CD14-positive monocyte (primary cell): Measurements from ENCODE around the gene RIT2. TPM values are rescaled to one million over a fixed set of nuclear protein-coding genes. Genes with fewer than 3 reads are reported as not detected.

Experiments
- DNase-seq, 3 donors: peaks; one replicate each; pipeline ENCODE4 v3.0.0-alpha.2; 2011 to 2022
- H2AFZ ChIP-seq: 2 replicates; pipeline ENCODE4 v1.6.0; 2012; ENCODE audit warnings: mild to moderate bottlenecking, low read depth, low read length, inconsistent platforms; ENCODE audit not compliant: insufficient read depth, poor library complexity, severe bottlenecking
- H3K27ac ChIP-seq, 2 donors: 1 replicate in 1 of 2; 2 replicates in 1 of 2; pipeline ENCODE4 v1.5.1; 2012 to 2013; ENCODE audit warnings: low read length in 2 of 2, control low read depth in 1 of 2, inconsistent platforms in 1 of 2, low read depth in 1 of 2, mild to moderate bottlenecking in 1 of 2
- H3K27me3 ChIP-seq, 2 donors: one replicate each; pipeline versions ENCODE4 v1.6.0 to v1.6.1; 2011 to 2013; ENCODE audit warnings: low read length in 2 of 2; ENCODE audit not compliant: control insufficient read depth in 2 of 2, insufficient read depth in 2 of 2
- H3K36me3 ChIP-seq, 2 donors: replicated peaks in 1 of 2; 1 replicate in 1 of 2; 2 replicates in 1 of 2; pipeline versions ENCODE4 v1.5.1 to v1.6.1; 2012 to 2013; ENCODE audit warnings: low read length in 2 of 2, control low read depth in 1 of 2, inconsistent platforms in 1 of 2, mild to moderate bottlenecking in 1 of 2; ENCODE audit not compliant: insufficient read depth in 2 of 2, control insufficient read depth in 1 of 2
- H3K4me1 ChIP-seq, 2 donors: 1 replicate in 1 of 2; 2 replicates in 1 of 2; pipeline versions ENCODE4 v1.5.1 to v1.6.1; 2012 to 2013; ENCODE audit warnings: low read length in 2 of 2, control low read depth in 1 of 2, inconsistent platforms in 1 of 2, mild to moderate bottlenecking in 1 of 2, moderate library complexity in 1 of 2; ENCODE audit not compliant: insufficient read depth in 2 of 2, control insufficient read depth in 1 of 2
- H3K4me2 ChIP-seq: replicated peaks from 2 replicates; pipeline ENCODE3; 2012; ENCODE audit warnings: low read length, moderate library complexity, mild to moderate bottlenecking; ENCODE audit not compliant: poor library complexity, severe bottlenecking; ENCODE audit errors: extremely low read depth
- H3K4me3 ChIP-seq, 3 experiments: fragments of 200-600 bp in 1 of 3; sonication (generic) in 1 of 3; replicated peaks in 1 of 3; 1 replicate in 2 of 3; 2 replicates in 1 of 3; pipeline ENCODE4 v1.5.1; 2011 to 2013; ENCODE audit warnings: low read length in 3 of 3, mild to moderate bottlenecking in 3 of 3, control low read depth in 2 of 3, low read depth in 2 of 3, inconsistent platforms in 1 of 3, moderate library complexity in 1 of 3
- H3K79me2 ChIP-seq: 2 replicates; pipeline ENCODE4 v1.6.0; 2012; ENCODE audit warnings: mild to moderate bottlenecking, control low read depth, inconsistent platforms, low read length, moderate library complexity; ENCODE audit not compliant: insufficient read depth
- H3K9ac ChIP-seq: 2 replicates; pipeline ENCODE4 v1.6.0; 2017; ENCODE audit warnings: low read length, mild to moderate bottlenecking; ENCODE audit not compliant: insufficient read depth, poor library complexity, severe bottlenecking
- H3K9me3 ChIP-seq, 2 donors: replicated peaks in 1 of 2; 1 replicate in 1 of 2; 2 replicates in 1 of 2; pipeline versions ENCODE4 v1.5.1 to v1.6.1; 2012 to 2013; ENCODE audit warnings: low read length in 2 of 2, control low read depth in 1 of 2; ENCODE audit not compliant: control insufficient read depth in 1 of 2, insufficient read depth in 1 of 2
- H4K20me1 ChIP-seq: 2 replicates; pipeline ENCODE4 v1.6.0; 2012; ENCODE audit warnings: mild to moderate bottlenecking, low read length, control low read depth, moderate library complexity; ENCODE audit not compliant: insufficient read depth
- H3K27ac Mint-ChIP-seq, 7 donors: one replicate each; pipeline ENCODE4 v1.8.0; 2020; ENCODE audit warnings: mild to moderate bottlenecking in 7 of 7, mixed read lengths in 7 of 7, moderate library complexity in 6 of 7, inconsistent platforms in 2 of 7
- H3K27me3 Mint-ChIP-seq, 3 donors: one replicate each; pipeline ENCODE4 v1.8.0; 2021 to 2022; ENCODE audit warnings: low read depth in 3 of 3, mild to moderate bottlenecking in 3 of 3, mixed read lengths in 3 of 3, moderate library complexity in 3 of 3, inconsistent platforms in 1 of 3
- H3K36me3 Mint-ChIP-seq, 2 donors: one replicate each; pipeline ENCODE4 v1.8.0; 2020; ENCODE audit warnings: mixed read lengths in 2 of 2, inconsistent platforms in 1 of 2, mild to moderate bottlenecking in 1 of 2
- H3K4me1 Mint-ChIP-seq: one replicate; pipeline ENCODE4 v1.8.0; 2020; ENCODE audit warnings: mild to moderate bottlenecking, mixed read lengths
- H3K4me3 Mint-ChIP-seq, 2 donors: one replicate each; pipeline ENCODE4 v1.8.0; 2020; ENCODE audit warnings: mild to moderate bottlenecking in 2 of 2, mixed read lengths in 2 of 2, moderate library complexity in 1 of 2
- H3K9me3 Mint-ChIP-seq, 7 donors: one replicate each; pipeline ENCODE4 v1.8.0; 2020 to 2022; ENCODE audit warnings: mixed read lengths in 7 of 7, mild to moderate bottlenecking in 6 of 7, moderate library complexity in 6 of 7, inconsistent platforms in 2 of 7
- WGBS: methylation state at CpG from one replicate; pipeline ENCODE4 v1.1.5; 2013; ENCODE audit warnings: missing lambda C conversion rate; ENCODE audit not compliant: insufficient coverage; 5-methylcytosine and 5-hydroxymethylcytosine counted together
- intact Hi-C, 2 donors: fragments of 100-400 bp; cut with micrococcal nuclease; formaldehyde crosslinking; loops; one replicate each; pipeline versions ENCODE4 v1.15.0 to v1.15.1; 2023
- polyA plus RNA-seq, 3 donors: library from polyadenylated mRNA; depleted of rRNA in 1 of 3; unstranded in 2 of 3; stranded (reverse) in 1 of 3; fragments of 300-500 nt in 2 of 3; fragments of >200 nt in 1 of 3; fragmentation: Illumina TruSeq in 2 of 3; gene quantifications; 1 replicate in 2 of 3; 2 replicates in 1 of 3; pipeline ENCODE4 v1.2.3, GENCODE V29; 2012 to 2021
- TF ChIP-seq, protein P1 (sequence below): fragments of 200-600 bp; IDR thresholded peaks from one replicate; pipeline ENCODE4 v1.8.0; 2022; ENCODE audit warnings: antibody characterized with exemption, mild to moderate bottlenecking

Gene RIT2
- polyA plus RNA-seq, 3 donors: not detected

DNA sequence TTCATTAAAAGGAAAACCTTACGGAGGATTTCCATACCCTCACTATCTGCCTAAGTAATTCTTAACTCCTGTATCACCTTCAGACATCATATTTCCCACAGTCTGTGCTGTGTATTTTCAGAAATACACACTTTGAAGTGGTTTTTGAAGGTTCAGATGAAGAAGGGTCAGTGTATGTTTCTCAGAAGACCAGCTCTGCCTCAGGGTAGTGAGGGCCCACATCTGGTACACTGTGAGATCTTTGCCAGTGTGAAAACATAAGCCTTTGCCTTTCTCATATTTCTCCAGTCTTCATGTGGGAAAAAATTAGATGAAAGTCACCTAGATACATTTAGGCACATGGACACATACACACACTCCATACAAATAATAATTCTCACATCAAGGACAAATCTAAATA, 408.4 kb downstream of the RIT2 start:
- H3K4me3 Mint-ChIP-seq: no peak overlapping the region
- peaks cover 0 to 2% (median 0%) of the 10 kb centered on the region in 7 donors for H3K9me3 Mint-ChIP-seq
- TF ChIP-seq, protein P1, sequence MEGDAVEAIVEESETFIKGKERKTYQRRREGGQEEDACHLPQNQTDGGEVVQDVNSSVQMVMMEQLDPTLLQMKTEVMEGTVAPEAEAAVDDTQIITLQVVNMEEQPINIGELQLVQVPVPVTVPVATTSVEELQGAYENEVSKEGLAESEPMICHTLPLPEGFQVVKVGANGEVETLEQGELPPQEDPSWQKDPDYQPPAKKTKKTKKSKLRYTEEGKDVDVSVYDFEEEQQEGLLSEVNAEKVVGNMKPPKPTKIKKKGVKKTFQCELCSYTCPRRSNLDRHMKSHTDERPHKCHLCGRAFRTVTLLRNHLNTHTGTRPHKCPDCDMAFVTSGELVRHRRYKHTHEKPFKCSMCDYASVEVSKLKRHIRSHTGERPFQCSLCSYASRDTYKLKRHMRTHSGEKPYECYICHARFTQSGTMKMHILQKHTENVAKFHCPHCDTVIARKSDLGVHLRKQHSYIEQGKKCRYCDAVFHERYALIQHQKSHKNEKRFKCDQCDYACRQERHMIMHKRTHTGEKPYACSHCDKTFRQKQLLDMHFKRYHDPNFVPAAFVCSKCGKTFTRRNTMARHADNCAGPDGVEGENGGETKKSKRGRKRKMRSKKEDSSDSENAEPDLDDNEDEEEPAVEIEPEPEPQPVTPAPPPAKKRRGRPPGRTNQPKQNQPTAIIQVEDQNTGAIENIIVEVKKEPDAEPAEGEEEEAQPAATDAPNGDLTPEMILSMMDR: no peak
- no peak overlapping the region for H3K9ac ChIP-seq
- intact Hi-C loops: no loop called here
- no peak overlapping the region for H3K4me2 ChIP-seq
- no peaks in the 10 kb centered on the region for H3K27me3 Mint-ChIP-seq
- H4K20me1 ChIP-seq: no peaks in the 10 kb centered on the region
- no peak overlapping the region for H3K4me3 ChIP-seq
- H3K4me1 ChIP-seq: no peaks in the 10 kb centered on the region
- H3K9me3 ChIP-seq: no peaks in the 10 kb centered on the region
- no peak overlapping the region for H3K27ac ChIP-seq
- no peaks in the 10 kb centered on the region for H3K27me3 ChIP-seq
- H3K36me3 Mint-ChIP-seq: no peaks in the 10 kb centered on the region
- H3K79me2 ChIP-seq: no peaks in the 10 kb centered on the region
- no peaks in the 10 kb centered on the region for H3K36me3 ChIP-seq
- WGBS: no CpG with 5 or more reads among the region's 1 CpG
- H3K27ac Mint-ChIP-seq: no peak overlapping the region
- H3K4me1 Mint-ChIP-seq: no peaks in the 10 kb centered on the region
- no peak for DNase-seq
- H2AFZ ChIP-seq: no peak overlapping the region

DNA sequence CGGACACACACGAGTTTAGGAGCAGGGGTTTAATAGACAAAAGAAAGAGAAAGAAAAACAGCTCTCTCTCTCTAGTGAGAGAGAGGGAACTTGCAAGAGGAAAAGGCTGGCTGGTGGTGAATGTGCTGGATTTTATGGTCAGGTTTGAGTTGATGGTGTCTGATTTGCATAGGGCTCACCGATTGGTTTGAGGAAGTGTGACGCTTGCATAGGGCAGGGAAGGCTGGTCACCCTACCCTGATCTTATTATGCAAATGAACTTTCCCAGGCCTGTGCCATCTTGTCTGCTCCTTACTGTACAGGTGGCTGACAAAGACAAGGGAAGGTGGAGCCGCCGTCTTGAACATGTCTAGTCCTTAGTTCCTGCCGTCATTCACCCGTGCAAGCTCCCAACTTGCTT, 408.9 kb downstream of the RIT2 start:
- H3K27ac ChIP-seq: no peak overlapping the region
- H3K4me2 ChIP-seq: no peak overlapping the region
- H3K27me3 Mint-ChIP-seq: no peaks in the 10 kb centered on the region
- no peak overlapping the region for H3K4me3 ChIP-seq
- no peaks in the 10 kb centered on the region for H3K4me1 ChIP-seq
- H3K9me3 Mint-ChIP-seq: peaks cover 0 to 2% (median 0%) of the 10 kb centered on the region in 7 donors
- intact Hi-C loops: no loop called here
- H3K79me2 ChIP-seq: no peaks in the 10 kb centered on the region
- 66% methylated on average over 4 of the region's 8 CpGs for WGBS
- TF ChIP-seq, protein P1: no peak
- no peaks in the 10 kb centered on the region for H3K27me3 ChIP-seq
- H3K4me1 Mint-ChIP-seq: no peaks in the 10 kb centered on the region
- peak overlapping the region in 1 of 7 donors; percentile 72 for H3K27ac Mint-ChIP-seq
- DNase-seq: no peak
- no peak overlapping the region for H3K9ac ChIP-seq
- H4K20me1 ChIP-seq: no peaks in the 10 kb centered on the region
- no peak overlapping the region for H2AFZ ChIP-seq
- no peaks in the 10 kb centered on the region for H3K9me3 ChIP-seq
- no peaks in the 10 kb centered on the region for H3K36me3 ChIP-seq
- H3K36me3 Mint-ChIP-seq: no peaks in the 10 kb centered on the region
- no peak overlapping the region for H3K4me3 Mint-ChIP-seq
